ENCODE measurements around the gene ALDOC.

Gene ALDOC

DNA sequence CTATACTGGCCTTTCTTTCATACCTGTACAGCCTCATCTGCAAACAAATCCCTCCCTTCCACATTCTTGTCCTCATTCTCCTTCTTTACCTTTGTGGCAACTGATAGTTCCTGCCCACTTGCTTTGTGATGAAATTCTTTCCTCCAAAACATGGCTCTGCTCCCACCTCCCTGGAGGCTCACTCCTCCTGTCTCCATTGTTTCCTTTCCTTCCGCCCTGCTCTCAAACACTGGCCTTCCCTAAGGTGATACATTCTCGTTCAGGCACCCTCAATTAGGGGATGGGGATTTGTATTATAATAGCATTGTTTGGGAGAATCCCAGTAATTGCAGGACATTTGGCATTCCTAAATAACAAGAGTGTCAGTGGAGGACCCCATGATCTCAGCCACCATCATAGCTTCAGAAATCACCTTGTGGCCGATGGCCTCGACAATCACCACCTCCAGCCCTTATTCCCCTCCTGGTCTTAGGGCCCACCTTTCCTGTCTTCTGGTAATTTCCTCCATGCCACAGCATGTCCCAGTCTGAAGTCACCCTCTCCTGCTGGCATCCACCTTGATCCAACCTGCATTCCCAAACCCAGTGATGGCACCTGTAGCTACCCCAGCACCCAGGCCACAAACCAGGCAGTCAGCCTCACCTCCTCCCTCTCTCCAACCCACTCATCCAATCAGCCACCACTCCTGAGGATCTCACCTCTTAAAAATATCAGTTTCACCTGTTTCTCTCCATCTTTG, 32.1 kb downstream of the ALDOC start:
- CTCF ChIA-PET, result no interaction called here
- POLR2A ChIA-PET, result no interaction called here
- Histone ChIP-seq H3K27me3 (replicated peaks in 2 of 5; ENCODE audit: control insufficient read depth in 4 of 5, insufficient read depth in 5 of 5, low read length in 4 of 5) (no peaks in the 10 kb centered on the region), H3K4me1 (ENCODE audit: control extremely low read depth in 1 of 4, control insufficient read depth in 4 of 4, insufficient read depth in 4 of 4, low read length in 3 of 4) (peaks cover 0 to 16% (median 14%) of the 10 kb centered on the region in 4 experiments), H3K9me3 (ENCODE audit: control extremely low read depth in 1 of 5, control insufficient read depth in 4 of 5, insufficient read depth in 2 of 5, low read depth in 1 of 5, low read length in 4 of 5) (no peaks in the 10 kb centered on the region), H3K4me3 (ENCODE audit: control insufficient read depth in 1 of 7, extremely low read depth in 1 of 7, insufficient read depth in 4 of 7, low read depth in 2 of 7, low read length in 6 of 7) (no peak overlapping the region), H3K27ac (ENCODE audit: insufficient read depth in 1 of 2, low read depth in 1 of 2, low read length in 2 of 2, poor library complexity in 1 of 2, severe bottlenecking in 2 of 2) (no peak overlapping the region), H3K36me3 (ENCODE audit: control insufficient read depth in 4 of 4, insufficient read depth in 4 of 4, low read length in 3 of 4) (peaks cover 0 to 11% (median 0%) of the 10 kb centered on the region in 4 experiments)
- no peak for DNase-seq
- 100% methylated on average over 1 of the region's 4 CpGs for WGBS (ENCODE audit: insufficient coverage)

DNA sequence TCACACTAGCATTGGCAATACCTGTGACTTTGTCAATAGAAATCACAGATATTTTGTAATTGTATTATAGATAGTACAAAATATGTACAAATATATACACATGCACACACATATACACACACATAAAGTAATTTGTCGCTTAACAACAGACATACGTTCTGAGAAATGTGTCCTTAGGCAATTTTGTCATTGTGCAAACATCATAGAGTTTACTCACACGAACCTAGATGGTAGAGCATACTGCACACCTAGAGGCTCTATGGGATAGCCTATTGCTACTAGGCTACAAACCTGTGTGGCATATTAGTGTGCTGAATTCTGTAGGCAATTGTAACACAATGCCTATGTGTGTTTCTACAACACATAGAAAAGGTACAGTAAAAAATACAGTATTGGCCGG, 35.3 kb downstream of the ALDOC start:
- Histone ChIP-seq H3K9me3 (ENCODE audit: control extremely low read depth in 1 of 5, control insufficient read depth in 4 of 5, insufficient read depth in 2 of 5, low read depth in 1 of 5, low read length in 4 of 5) (no peaks in the 10 kb centered on the region), H3K27me3 (replicated peaks in 2 of 5; ENCODE audit: control insufficient read depth in 4 of 5, insufficient read depth in 5 of 5, low read length in 4 of 5) (no peaks in the 10 kb centered on the region), H3K4me1 (ENCODE audit: control extremely low read depth in 1 of 4, control insufficient read depth in 4 of 4, insufficient read depth in 4 of 4, low read length in 3 of 4) (no peaks in the 10 kb centered on the region), H3K27ac (ENCODE audit: insufficient read depth in 1 of 2, low read depth in 1 of 2, low read length in 2 of 2, poor library complexity in 1 of 2, severe bottlenecking in 2 of 2) (no peak overlapping the region), H3K4me3 (ENCODE audit: control insufficient read depth in 1 of 7, extremely low read depth in 1 of 7, insufficient read depth in 4 of 7, low read depth in 2 of 7, low read length in 6 of 7) (no peak overlapping the region), H3K36me3 (ENCODE audit: control insufficient read depth in 4 of 4, insufficient read depth in 4 of 4, low read length in 3 of 4) (peaks cover 0 to 2% (median 0%) of the 10 kb centered on the region in 4 experiments)
- ChIA-PET POLR2A (no interaction called here), CTCF (interaction anchor here (0.6 to 19.4 kb wide), 7 partner anchors 8 to 92 kb away, joined by 3 to 260 read pairs (median 8); partner anchors contain the start of gene PIGS)
- DNase-seq, result no peak
- 95% methylated on average over 4 of the region's 4 CpGs for WGBS (ENCODE audit: insufficient coverage)

GRCh38 chr17:28540231-28540630, 36.5 kb downstream of the ALDOC start:
- Histone ChIP-seq H3K4me1 (ENCODE audit: control extremely low read depth in 1 of 4, control insufficient read depth in 4 of 4, insufficient read depth in 4 of 4, low read length in 3 of 4) (no peaks in the 10 kb centered on the region), H3K27me3 (replicated peaks in 2 of 5; ENCODE audit: control insufficient read depth in 4 of 5, insufficient read depth in 5 of 5, low read length in 4 of 5) (no peaks in the 10 kb centered on the region), H3K9me3 (ENCODE audit: control extremely low read depth in 1 of 5, control insufficient read depth in 4 of 5, insufficient read depth in 2 of 5, low read depth in 1 of 5, low read length in 4 of 5) (no peaks in the 10 kb centered on the region), H3K4me3 (ENCODE audit: control insufficient read depth in 1 of 7, extremely low read depth in 1 of 7, insufficient read depth in 4 of 7, low read depth in 2 of 7, low read length in 6 of 7) (no peak overlapping the region), H3K36me3 (ENCODE audit: control insufficient read depth in 4 of 4, insufficient read depth in 4 of 4, low read length in 3 of 4) (no peaks in the 10 kb centered on the region), H3K27ac (ENCODE audit: insufficient read depth in 1 of 2, low read depth in 1 of 2, low read length in 2 of 2, poor library complexity in 1 of 2, severe bottlenecking in 2 of 2) (no peak overlapping the region)
- CTCF ChIA-PET, result interaction anchor here (0.9 to 19.4 kb wide), 9 partner anchors 9 to 54 kb away, joined by 3 to 260 read pairs (median 4); no protein-coding TSS in a partner anchor
- no peak for DNase-seq
- 93% methylated on average over 3 of the region's 4 CpGs for WGBS (ENCODE audit: insufficient coverage)
- POLR2A ChIA-PET, result no interaction called here

DNA sequence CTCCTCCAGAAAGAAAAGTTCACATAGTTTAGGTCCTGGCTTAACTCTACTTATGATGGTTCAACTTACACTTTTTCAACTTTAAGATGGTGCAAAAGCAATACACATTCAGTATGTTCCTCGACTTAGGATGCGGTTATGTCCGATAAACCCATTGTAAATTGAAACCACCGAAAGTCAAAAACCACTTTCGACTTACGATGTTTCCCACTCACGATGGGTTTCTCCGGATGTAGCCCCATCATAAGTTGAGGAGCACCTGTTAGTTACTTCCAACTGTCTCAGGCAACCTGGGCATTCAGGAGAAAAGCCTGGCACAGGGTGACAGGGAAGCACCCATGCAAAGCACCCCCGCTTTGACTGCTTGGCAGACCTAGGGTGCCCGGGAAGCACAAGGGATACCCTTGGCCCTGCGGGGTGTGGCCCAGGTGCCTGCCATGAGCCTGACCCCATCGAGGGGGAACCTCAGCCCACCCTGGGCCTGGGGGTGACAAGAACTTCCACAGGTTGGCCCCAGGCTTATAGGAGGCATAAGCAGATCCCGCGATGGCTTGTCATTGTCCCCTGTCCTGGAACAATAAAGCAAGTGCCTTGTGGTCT, 38.3 kb downstream of the ALDOC start:
- ChIA-PET CTCF (interaction anchor here (1.1 to 19.4 kb wide), 3 partner anchors 9 to 42 kb away, joined by 7 to 260 read pairs (median 23); no protein-coding TSS in a partner anchor), POLR2A (interaction anchor here (0.7 kb wide), 1 partner anchor 29 kb away, joined by 3 read pairs; no protein-coding TSS in a partner anchor)
- 90% methylated on average over 14 of the region's 14 CpGs for WGBS (ENCODE audit: insufficient coverage)
- H3K4me1 ChIP-seq (ENCODE audit: control extremely low read depth in 1 of 4, control insufficient read depth in 4 of 4, insufficient read depth in 4 of 4, low read length in 3 of 4), result no peaks in the 10 kb centered on the region
- no peaks in the 10 kb centered on the region for H3K27me3 ChIP-seq (replicated peaks in 2 of 5; ENCODE audit: control insufficient read depth in 4 of 5, insufficient read depth in 5 of 5, low read length in 4 of 5)
- H3K27ac ChIP-seq (ENCODE audit: insufficient read depth in 1 of 2, low read depth in 1 of 2, low read length in 2 of 2, poor library complexity in 1 of 2, severe bottlenecking in 2 of 2), result no peak overlapping the region
- no peaks in the 10 kb centered on the region for H3K9me3 ChIP-seq (ENCODE audit: control extremely low read depth in 1 of 5, control insufficient read depth in 4 of 5, insufficient read depth in 2 of 5, low read depth in 1 of 5, low read length in 4 of 5)
- H3K4me3 ChIP-seq (ENCODE audit: control insufficient read depth in 1 of 7, extremely low read depth in 1 of 7, insufficient read depth in 4 of 7, low read depth in 2 of 7, low read length in 6 of 7), result no peak overlapping the region
- DNase-seq, result no peak
- no peaks in the 10 kb centered on the region for H3K36me3 ChIP-seq (ENCODE audit: control insufficient read depth in 4 of 4, insufficient read depth in 4 of 4, low read length in 3 of 4)

DNA sequence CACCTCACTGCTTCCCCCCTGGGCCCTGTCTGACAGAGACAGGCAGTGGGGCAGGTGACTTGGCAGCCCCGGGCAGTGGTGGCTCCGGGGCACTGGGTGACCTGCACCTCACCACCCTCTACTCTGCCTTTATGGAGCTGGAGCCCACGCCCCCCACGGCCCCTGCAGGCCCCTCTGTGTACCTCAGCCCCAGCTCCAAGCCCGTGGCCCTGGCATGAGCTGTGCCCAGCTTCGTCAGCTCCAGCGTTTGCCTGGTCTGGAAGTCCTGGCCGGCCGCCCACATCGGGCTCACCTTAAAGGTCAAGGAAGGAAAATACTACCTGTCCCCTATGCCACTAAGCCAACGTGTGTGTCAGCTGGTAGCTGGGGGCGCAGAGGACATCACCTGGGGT, 39.5 kb downstream of the ALDOC start:
- Histone ChIP-seq H3K9me3 (ENCODE audit: control extremely low read depth in 1 of 5, control insufficient read depth in 4 of 5, insufficient read depth in 2 of 5, low read depth in 1 of 5, low read length in 4 of 5) (no peaks in the 10 kb centered on the region), H3K27ac (ENCODE audit: insufficient read depth in 1 of 2, low read depth in 1 of 2, low read length in 2 of 2, poor library complexity in 1 of 2, severe bottlenecking in 2 of 2) (no peak overlapping the region), H3K36me3 (ENCODE audit: control insufficient read depth in 4 of 4, insufficient read depth in 4 of 4, low read length in 3 of 4) (no peaks in the 10 kb centered on the region), H3K27me3 (replicated peaks in 2 of 5; ENCODE audit: control insufficient read depth in 4 of 5, insufficient read depth in 5 of 5, low read length in 4 of 5) (no peaks in the 10 kb centered on the region), H3K4me3 (ENCODE audit: control insufficient read depth in 1 of 7, extremely low read depth in 1 of 7, insufficient read depth in 4 of 7, low read depth in 2 of 7, low read length in 6 of 7) (no peak overlapping the region), H3K4me1 (ENCODE audit: control extremely low read depth in 1 of 4, control insufficient read depth in 4 of 4, insufficient read depth in 4 of 4, low read length in 3 of 4) (no peaks in the 10 kb centered on the region)
- WGBS (ENCODE audit: insufficient coverage), result 95% methylated on average over 10 of the region's 12 CpGs
- ChIA-PET POLR2A (no interaction called here), CTCF (interaction anchor here (1.1 to 19.4 kb wide), 5 partner anchors 10 to 118 kb away, joined by 3 to 260 read pairs (median 8); no protein-coding TSS in a partner anchor)
- DNase-seq, result no peak

DNA sequence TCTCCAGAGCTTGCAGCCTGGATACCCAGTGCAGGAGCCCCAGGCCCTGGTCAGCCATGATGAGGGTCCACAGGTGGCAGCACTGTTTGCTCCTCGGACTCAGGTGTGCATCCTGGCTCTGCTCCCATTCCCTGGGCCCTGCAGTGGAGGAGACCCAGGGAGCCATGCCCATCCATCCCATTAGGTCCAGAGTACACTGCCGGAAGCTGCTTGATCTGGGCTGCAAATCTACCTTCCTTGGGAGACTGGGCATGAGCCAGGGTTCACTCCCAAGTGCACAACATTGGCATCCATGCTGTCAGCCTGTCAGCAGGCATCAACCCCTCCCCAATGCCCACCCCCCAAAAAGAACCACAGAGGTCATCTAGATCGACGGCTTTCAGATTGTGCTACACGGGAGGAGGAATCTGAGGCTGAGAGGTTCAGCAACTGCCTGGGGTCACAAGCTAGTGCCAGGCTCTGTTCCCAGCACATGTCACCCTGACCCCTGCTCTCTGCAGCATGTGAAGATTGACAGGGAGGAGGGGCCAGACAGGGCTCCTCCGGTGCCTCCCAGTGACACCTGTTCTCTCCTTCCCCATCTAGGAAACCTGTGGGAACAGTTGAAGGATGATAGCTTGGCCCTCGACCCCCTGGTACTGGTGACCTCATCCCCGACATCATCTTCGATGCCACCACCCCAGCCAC, 40.0 kb downstream of the ALDOC start:
- no peaks in the 10 kb centered on the region for H3K27me3 ChIP-seq (replicated peaks in 2 of 5; ENCODE audit: control insufficient read depth in 4 of 5, insufficient read depth in 5 of 5, low read length in 4 of 5)
- CTCF ChIA-PET, result interaction anchor here (1.3 to 19.4 kb wide), 4 partner anchors 10 to 118 kb away, joined by 3 to 260 read pairs (median 16); no protein-coding TSS in a partner anchor
- no peaks in the 10 kb centered on the region for H3K9me3 ChIP-seq (ENCODE audit: control extremely low read depth in 1 of 5, control insufficient read depth in 4 of 5, insufficient read depth in 2 of 5, low read depth in 1 of 5, low read length in 4 of 5)
- POLR2A ChIA-PET, result interaction anchor here (2.1 kb wide), 1 partner anchor 17 kb away, joined by 7 read pairs; no protein-coding TSS in a partner anchor
- 97% methylated on average over 6 of the region's 9 CpGs for WGBS (ENCODE audit: insufficient coverage)
- H3K27ac ChIP-seq (ENCODE audit: insufficient read depth in 1 of 2, low read depth in 1 of 2, low read length in 2 of 2, poor library complexity in 1 of 2, severe bottlenecking in 2 of 2), result no peak overlapping the region
- H3K4me1 ChIP-seq (ENCODE audit: control extremely low read depth in 1 of 4, control insufficient read depth in 4 of 4, insufficient read depth in 4 of 4, low read length in 3 of 4), result no peaks in the 10 kb centered on the region
- DNase-seq, result no peak
- no peaks in the 10 kb centered on the region for H3K36me3 ChIP-seq (ENCODE audit: control insufficient read depth in 4 of 4, insufficient read depth in 4 of 4, low read length in 3 of 4)
- H3K4me3 ChIP-seq (ENCODE audit: control insufficient read depth in 1 of 7, extremely low read depth in 1 of 7, insufficient read depth in 4 of 7, low read depth in 2 of 7, low read length in 6 of 7), result no peak overlapping the region

All from common myeloid progenitor, CD34-positive (primary cell).